Activated CD8-positive, alpha-beta memory T cell treated with anti-CD3 and anti-CD28 coated beads, Interleukin-2, amount 10 ng/mL, durations not matched to agents 7 days and 5 days (primary cell): ENCODE measurements around the gene AGAP1. TPM values are rescaled to one million over a fixed set of nuclear protein-coding genes. Genes with fewer than 3 reads are reported as not detected.
A peak's percentile ranks its signal among the peaks of the same experiment; 100 is the strongest.
"Not testable (repeated sequence)": the region's sequence is repeated elsewhere in the genome, so short reads cannot be mapped to it uniquely, and the experiment has no call there.

Experiments used
- ATAC-seq: fragments of 150-1000 bp; cut with Tn5 transposase; one replicate; pipeline ENCODE4 v1.10.0; 2021; ENCODE audit warnings: moderate library complexity
- CTCF ChIA-PET: fragments of 350-600 bp; sonication (Branson Sonifier 250); formaldehyde crosslinking; loops from one replicate; lab custom pipeline; 2021; ENCODE audit warnings: antibody characterized with exemption; lab: Charles Lee
- DNase-seq: peaks from one replicate; pipeline ENCODE4 v3.0.0-alpha.2; 2020
- H3K27ac Mint-ChIP-seq: one replicate; pipeline ENCODE4 v1.8.0; 2021; ENCODE audit warnings: mild to moderate bottlenecking, mixed read lengths
- H3K27me3 Mint-ChIP-seq: one replicate; pipeline ENCODE4 v1.8.0; 2021; ENCODE audit warnings: mixed read lengths
- H3K36me3 Mint-ChIP-seq: one replicate; pipeline ENCODE4 v1.8.0; 2021; ENCODE audit warnings: mild to moderate bottlenecking, mixed read lengths
- H3K4me1 Mint-ChIP-seq: one replicate; pipeline ENCODE4 v1.8.0; 2021; ENCODE audit warnings: mixed read lengths
- H3K4me3 Mint-ChIP-seq: one replicate; pipeline ENCODE4 v1.8.0; 2021; ENCODE audit warnings: mild to moderate bottlenecking, moderate library complexity, mixed read lengths
- H3K9me3 Mint-ChIP-seq: one replicate; pipeline ENCODE4 v1.8.0; 2022; ENCODE audit warnings: low read depth, mixed read lengths
- total RNA-seq, 2 experiments: library from RNA; stranded (reverse); gene quantifications; one replicate each; pipeline ENCODE4 v1.2.3, GENCODE V29; 2021

AGAP1 gene
- total RNA-seq, 2 experiments from 2014 or later: 0.75 to 1.8 TPM

DNA sequence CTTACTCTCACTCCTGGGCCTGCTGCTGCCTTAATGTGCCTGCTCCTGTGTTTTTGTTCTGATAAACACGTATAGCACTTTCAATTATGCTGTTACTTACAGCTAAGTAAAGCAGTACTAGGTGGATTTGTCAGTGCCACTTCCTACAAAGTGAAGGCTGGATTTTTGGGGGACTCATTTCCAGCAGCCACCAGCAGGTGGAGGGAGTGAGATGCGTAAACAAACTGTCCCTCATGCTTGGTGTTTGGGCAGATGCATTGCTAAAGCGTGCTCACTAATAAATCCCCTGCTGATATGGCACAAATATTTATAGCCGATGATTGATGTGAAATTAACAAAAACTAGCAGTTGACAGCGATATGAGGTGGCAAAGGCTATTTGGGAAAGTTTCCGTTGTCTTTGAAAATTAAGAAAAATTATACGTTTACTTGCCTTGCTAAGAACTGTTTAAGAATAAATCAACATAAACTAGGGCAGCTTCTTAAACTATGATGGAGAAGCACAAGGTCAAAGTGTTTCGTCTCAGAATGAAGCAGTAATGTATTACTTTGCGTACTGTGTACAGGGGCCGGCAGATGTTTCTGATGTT, 101.7 kb downstream of the AGAP1 start:
- H3K9me3 Mint-ChIP-seq: no peaks in the 10 kb centered on the region
- ATAC-seq (no peak), DNase-seq (peak; percentile 57)
- no peak overlapping the region for H3K27ac Mint-ChIP-seq
- no peaks in the 10 kb centered on the region for H3K36me3 Mint-ChIP-seq
- H3K4me3 Mint-ChIP-seq: no peak overlapping the region
- CTCF ChIA-PET: interaction anchor here (0.9 to 3.2 kb wide), 5 partner anchors 10 to 479 kb away, joined by 3 to 31 read pairs (median 3); no protein-coding TSS in a partner anchor
- no peaks in the 10 kb centered on the region for H3K27me3 Mint-ChIP-seq
- H3K4me1 Mint-ChIP-seq: no peaks in the 10 kb centered on the region

DNA sequence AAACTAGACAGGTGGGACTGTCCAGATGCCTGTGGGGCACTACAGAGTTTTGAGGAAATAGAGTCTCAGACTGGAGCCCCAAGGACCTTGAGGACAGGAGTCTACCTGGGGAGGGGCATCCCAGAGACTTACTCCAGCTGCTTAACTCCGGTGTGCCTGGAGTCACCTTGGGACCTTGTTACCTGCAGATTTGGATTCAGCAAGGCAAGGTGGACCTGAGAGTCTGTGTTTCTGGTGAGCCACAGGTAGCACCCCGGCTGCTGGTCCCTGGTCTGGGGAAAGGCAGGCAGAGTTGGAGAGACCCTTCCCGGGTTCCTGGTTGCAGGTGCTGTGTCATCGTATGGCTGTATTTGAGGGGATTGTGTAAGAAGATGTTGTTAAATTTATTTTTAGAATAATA, 102.4 kb downstream of the AGAP1 start:
- H3K27me3 Mint-ChIP-seq: no peaks in the 10 kb centered on the region
- no peaks in the 10 kb centered on the region for H3K36me3 Mint-ChIP-seq
- DNase-seq: no peak
- CTCF ChIA-PET: interaction anchor here (0.9 to 3.2 kb wide), 4 partner anchors 139 to 480 kb away, joined by 3 to 31 read pairs (median 4); no protein-coding TSS in a partner anchor
- H3K4me3 Mint-ChIP-seq: no peak overlapping the region
- H3K4me1 Mint-ChIP-seq: no peaks in the 10 kb centered on the region
- no peaks in the 10 kb centered on the region for H3K9me3 Mint-ChIP-seq
- ATAC-seq: no peak
- no peak overlapping the region for H3K27ac Mint-ChIP-seq

DNA sequence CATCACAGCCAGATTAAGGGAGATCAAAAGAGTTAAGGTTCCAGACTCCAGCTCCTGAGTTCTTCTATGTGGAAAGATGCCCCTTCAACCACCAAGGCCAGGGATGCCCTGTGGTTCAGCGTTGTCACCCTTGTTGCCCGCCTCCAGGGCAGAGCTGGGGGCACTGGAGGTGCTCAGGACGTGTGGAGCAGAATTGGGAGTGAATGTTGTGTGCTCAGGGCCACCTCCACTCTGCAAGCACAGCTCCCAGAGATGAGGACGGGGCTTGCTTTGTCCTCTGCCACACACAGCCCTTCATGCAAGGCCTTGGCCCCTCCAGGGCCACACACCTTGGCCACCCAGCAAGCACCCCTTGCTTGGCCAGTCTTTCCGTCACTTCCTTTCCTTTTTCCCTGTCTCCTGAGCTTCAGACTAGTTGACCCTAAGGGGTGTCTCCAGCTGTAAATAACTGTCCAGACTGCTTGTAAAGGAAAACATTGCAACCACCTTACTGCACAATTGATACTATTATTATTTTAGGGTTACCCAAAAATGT, 103.3 kb downstream of the AGAP1 start:
- DNase-seq (no peak), ATAC-seq (no peak)
- H3K4me1 Mint-ChIP-seq: no peaks in the 10 kb centered on the region
- no peak overlapping the region for H3K27ac Mint-ChIP-seq
- H3K27me3 Mint-ChIP-seq: no peaks in the 10 kb centered on the region
- H3K9me3 Mint-ChIP-seq: no peaks in the 10 kb centered on the region
- no peaks in the 10 kb centered on the region for H3K36me3 Mint-ChIP-seq
- H3K4me3 Mint-ChIP-seq: no peak overlapping the region
- CTCF ChIA-PET: interaction anchor here (3.2 kb wide), 1 partner anchor 149 kb away, joined by 31 read pairs; no protein-coding TSS in a partner anchor

DNA sequence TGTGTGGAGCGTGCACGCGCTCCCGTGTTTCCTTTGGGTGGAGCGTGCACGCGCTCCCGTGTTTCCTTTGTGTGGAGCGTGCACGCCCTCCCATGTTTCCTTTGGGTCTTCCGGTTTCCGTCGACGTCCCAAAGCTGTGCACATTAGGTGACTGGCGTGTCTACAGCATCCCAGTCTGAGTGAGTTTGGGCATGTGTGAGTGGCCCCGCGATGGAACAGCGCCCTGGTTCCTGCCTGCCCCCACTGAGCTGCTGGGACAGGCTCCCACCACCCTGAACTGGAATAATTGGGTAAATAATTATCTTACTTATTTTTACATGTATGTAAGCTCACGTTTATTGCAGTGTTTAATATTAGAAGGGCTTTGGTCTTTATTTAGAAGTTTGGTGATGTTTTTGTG, 104.2 kb downstream of the AGAP1 start:
- Mint-ChIP-seq H3K36me3 (no peaks in the 10 kb centered on the region), H3K27me3 (no peaks in the 10 kb centered on the region), H3K9me3 (peaks cover 3% of the 10 kb centered on the region), H3K4me1 (no peaks in the 10 kb centered on the region), H3K27ac (no peak overlapping the region), H3K4me3 (no peak overlapping the region)
- ATAC-seq: no peak
- CTCF ChIA-PET: no interaction called here
- no peak for DNase-seq

DNA sequence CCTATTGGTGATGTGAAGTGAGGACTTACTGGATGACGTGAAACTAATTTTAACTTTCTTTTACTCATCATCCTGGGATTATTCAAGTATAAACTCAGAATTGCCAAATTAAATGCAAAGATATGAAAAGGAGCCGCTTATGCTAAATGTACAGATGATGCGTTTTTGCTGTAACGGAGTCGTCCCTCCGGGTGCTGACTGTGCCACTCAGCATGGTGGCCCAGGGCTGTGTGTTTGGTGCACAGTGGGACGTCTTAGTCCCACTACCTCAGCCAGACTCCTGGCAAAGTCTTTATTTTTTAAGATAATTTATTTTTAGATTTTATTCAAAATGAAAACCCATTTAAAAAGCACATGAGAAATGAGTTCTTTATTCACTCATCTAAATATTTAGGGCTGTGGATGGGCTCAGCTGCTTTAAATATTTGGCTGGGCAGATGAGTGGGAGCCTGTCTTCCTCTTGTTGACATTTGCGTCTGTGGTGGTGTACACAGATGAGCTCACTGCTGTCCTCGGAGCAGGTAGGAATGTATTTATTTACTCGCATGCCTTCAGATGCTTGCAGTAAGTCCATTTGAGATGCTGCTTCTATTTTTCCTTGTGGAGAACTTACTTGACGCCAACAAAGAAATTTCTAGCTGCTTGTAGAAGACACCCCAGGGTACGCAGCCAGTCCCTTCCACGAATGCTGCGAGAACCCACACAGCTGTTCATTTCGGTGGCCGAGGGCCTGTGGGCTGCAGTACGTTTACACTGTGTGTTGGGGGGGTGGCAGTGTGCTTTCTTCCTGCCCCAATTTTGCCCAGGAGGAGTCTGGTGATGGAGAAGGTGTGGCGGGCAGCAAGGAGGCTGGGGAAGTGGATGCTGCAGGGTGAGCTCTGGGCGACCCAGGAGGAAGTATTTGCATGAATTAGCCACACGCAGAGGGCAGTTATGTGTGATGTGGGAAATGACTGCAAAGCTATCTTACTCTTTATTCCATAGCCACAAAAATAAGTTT, 105.0 kb downstream of the AGAP1 start:
- Mint-ChIP-seq H3K27ac (no peak overlapping the region), H3K4me1 (no peaks in the 10 kb centered on the region), H3K27me3 (no peaks in the 10 kb centered on the region), H3K9me3 (peaks cover 11% of the 10 kb centered on the region), H3K36me3 (no peaks in the 10 kb centered on the region), H3K4me3 (no peak overlapping the region)
- CTCF ChIA-PET: no interaction called here
- DNase-seq (no peak), ATAC-seq (no peak)

DNA sequence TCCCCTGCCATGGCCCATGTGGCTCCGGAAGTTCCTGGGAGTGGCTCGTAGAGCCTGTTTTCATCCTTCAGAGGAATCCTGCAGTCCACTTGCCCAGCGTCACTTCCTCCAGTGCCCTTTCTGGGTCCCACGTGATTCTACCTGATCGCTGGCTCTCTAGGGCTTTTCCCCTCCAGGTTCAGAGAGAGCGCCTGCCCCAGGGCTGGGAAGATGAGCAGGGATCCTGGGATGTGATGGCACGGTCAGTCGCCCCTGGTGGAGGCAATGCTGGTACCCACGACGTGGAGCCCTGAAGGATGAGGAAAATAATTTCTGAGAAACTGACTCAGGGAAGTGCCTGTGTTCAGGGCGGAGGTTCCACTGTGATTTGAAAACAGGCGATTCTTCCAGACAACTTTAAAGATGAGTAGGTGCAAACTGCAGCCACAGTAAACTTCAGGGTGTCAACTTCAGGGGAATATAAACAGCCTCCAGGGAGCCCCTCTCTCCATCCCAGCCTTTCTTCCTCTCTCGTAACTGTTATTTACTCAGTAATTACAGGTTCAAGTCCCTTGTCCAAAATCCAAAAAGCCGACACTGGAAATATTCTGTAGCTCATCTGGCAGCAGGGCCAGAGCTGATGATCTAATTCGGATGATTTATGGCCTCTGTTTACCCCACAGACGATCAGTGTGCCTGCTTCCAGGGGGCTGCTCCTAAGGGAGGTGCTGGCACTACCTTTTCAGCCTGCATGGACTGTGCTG, 105.9 kb downstream of the AGAP1 start:
- Mint-ChIP-seq H3K4me3 (no peak overlapping the region), H3K36me3 (no peaks in the 10 kb centered on the region), H3K27ac (no peak overlapping the region), H3K4me1 (no peaks in the 10 kb centered on the region), H3K9me3 (peaks cover 11% of the 10 kb centered on the region), H3K27me3 (no peaks in the 10 kb centered on the region)
- no peak for DNase-seq
- ATAC-seq: no peak
- CTCF ChIA-PET: no interaction called here

DNA sequence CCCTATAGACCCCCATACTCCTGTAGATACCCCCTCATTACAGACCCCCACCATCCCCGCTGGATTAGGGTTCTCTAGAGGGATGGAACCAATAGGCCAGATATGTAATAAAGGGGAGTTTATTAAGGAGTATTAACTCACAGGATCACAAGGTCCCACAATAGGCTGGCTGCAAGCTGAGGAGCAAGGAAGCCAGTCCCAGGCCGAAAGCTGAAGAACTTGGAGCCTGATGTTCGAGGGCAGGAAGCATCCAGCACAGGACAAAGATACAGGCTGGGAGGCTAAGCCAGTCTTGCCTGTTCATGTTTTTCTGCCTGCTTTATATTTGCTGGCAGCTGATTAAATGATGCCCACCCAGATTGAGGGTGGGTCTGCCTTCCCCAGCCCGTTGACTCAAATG, 106.6 kb downstream of the AGAP1 start:
- Mint-ChIP-seq H3K27me3 (no peaks in the 10 kb centered on the region), H3K4me3 (no peak overlapping the region), H3K9me3 (peaks cover 11% of the 10 kb centered on the region), H3K4me1 (no peaks in the 10 kb centered on the region), H3K27ac (no peak overlapping the region), H3K36me3 (no peaks in the 10 kb centered on the region)
- CTCF ChIA-PET: interaction anchor here (1.1 kb wide), 1 partner anchor 146 kb away, joined by 3 read pairs; no protein-coding TSS in a partner anchor
- ATAC-seq (no peak), DNase-seq (no peak)

DNA sequence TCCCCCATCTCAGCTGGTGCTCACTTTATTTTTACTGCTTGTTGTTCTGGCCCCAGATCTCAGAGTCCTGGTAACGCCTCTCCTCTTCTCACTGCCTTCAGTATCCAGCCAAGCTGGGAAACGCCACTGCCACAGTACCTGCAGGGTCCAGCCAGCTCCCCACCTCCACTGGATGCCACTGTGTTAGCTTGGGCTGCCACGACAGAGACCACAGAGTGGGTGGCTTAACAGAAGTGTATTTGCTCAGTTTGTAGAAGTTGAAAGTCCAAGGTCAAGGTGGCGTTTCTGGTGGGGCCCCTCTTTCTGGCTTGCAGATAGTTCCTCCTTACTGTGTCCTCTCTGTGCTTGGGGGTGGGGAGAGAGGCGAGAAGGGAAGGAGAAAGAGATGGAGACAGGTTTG, 107.1 kb downstream of the AGAP1 start:
- CTCF ChIA-PET: interaction anchor here (1.1 kb wide), 1 partner anchor 145 kb away, joined by 3 read pairs; no protein-coding TSS in a partner anchor
- no peaks in the 10 kb centered on the region for H3K27me3 Mint-ChIP-seq
- ATAC-seq: no peak
- H3K27ac Mint-ChIP-seq: no peak overlapping the region
- H3K36me3 Mint-ChIP-seq: no peaks in the 10 kb centered on the region
- DNase-seq: no peak
- no peak overlapping the region for H3K4me3 Mint-ChIP-seq
- no peaks in the 10 kb centered on the region for H3K4me1 Mint-ChIP-seq
- peaks cover 11% of the 10 kb centered on the region for H3K9me3 Mint-ChIP-seq

DNA sequence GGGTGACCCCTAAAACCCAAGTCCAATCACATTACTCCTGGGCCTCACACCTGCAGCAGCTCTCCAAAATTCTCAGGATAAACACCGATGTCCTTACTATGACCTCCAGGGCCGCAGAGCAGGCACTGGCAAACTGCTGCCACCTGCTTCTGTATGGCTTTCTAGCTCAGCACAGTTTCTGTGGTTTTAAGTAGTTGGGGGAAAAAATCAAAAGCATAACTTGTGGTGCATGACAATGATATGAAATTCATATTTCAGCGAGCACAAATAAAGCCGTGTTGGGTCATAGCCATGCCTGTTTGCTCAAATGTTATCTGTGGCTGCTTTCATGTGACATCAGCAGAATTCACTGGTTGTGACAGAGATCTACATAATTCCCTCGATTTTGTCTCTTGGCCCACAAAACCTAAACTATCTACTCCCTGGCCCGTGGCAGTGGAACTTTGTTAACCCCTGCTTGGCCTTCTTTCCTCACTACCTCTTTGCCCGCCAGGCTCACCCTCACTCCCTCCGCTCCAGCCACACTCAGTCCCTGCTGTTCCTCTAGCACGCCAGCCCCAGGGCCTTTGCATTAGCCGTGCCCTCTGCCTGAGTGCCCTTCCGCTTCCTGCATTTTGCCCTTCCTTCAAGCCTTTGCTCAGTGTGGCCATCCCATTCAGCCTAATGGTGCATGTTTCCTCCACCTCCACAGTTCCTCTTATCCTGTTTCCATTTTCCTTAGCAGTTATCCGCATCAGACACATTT, 108.3 kb downstream of the AGAP1 start:
- no peaks in the 10 kb centered on the region for H3K27me3 Mint-ChIP-seq
- no peaks in the 10 kb centered on the region for H3K36me3 Mint-ChIP-seq
- no peak overlapping the region for H3K27ac Mint-ChIP-seq
- CTCF ChIA-PET: no interaction called here
- ATAC-seq: no peak
- no peak overlapping the region for H3K4me3 Mint-ChIP-seq
- DNase-seq: no peak
- H3K4me1 Mint-ChIP-seq: no peaks in the 10 kb centered on the region
- H3K9me3 Mint-ChIP-seq: peaks cover 11% of the 10 kb centered on the region

DNA sequence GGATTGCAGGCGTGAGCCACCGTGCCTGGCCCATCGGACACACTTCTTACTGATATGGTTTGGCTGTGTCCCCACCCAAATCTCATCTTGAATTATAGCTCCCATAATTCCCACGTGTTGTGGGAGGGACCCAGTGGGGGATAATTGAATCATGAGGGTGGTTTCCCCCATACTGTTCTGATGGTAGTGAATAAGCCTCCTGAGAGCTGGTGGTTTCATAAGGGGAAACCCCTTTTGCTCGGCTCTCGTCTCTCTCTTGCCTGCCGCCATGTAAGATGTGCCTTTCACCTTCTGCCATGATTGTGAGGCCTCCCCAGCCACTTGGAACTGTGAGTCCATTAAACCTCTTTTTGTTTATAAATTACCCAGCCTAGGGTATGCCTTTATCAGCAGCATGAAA, 109.1 kb downstream of the AGAP1 start:
- H3K4me1 Mint-ChIP-seq, H3K36me3 Mint-ChIP-seq, H3K27ac Mint-ChIP-seq, H3K27me3 Mint-ChIP-seq, ATAC-seq, H3K4me3 Mint-ChIP-seq, DNase-seq, CTCF ChIA-PET: not testable (repeated sequence)
- peaks cover 11% of the 10 kb centered on the region for H3K9me3 Mint-ChIP-seq

DNA sequence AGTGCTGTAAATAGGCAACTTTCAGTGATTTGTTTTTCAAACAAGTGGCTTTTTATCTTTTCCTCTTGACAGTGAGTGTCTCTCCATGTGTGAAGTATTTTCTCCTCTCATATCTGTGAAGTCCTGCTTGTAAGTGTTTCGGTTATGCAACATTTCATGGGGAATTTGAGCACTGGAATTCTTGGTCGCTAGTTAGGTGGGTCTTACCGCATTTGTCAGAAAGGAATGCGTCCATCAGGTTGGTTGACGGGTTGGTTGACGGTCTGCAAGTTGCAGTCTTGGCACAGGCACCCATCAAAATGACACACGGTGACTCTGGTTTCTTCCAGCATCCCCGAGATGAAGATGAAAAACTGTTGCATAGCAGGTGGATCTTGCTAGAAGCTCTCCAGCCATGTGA, 109.8 kb downstream of the AGAP1 start:
- Mint-ChIP-seq H3K4me3 (no peak overlapping the region), H3K27ac (no peak overlapping the region), H3K4me1 (no peaks in the 10 kb centered on the region), H3K27me3 (no peaks in the 10 kb centered on the region), H3K9me3 (peaks cover 11% of the 10 kb centered on the region), H3K36me3 (no peaks in the 10 kb centered on the region)
- CTCF ChIA-PET: no interaction called here
- ATAC-seq (no peak), DNase-seq (no peak)

DNA sequence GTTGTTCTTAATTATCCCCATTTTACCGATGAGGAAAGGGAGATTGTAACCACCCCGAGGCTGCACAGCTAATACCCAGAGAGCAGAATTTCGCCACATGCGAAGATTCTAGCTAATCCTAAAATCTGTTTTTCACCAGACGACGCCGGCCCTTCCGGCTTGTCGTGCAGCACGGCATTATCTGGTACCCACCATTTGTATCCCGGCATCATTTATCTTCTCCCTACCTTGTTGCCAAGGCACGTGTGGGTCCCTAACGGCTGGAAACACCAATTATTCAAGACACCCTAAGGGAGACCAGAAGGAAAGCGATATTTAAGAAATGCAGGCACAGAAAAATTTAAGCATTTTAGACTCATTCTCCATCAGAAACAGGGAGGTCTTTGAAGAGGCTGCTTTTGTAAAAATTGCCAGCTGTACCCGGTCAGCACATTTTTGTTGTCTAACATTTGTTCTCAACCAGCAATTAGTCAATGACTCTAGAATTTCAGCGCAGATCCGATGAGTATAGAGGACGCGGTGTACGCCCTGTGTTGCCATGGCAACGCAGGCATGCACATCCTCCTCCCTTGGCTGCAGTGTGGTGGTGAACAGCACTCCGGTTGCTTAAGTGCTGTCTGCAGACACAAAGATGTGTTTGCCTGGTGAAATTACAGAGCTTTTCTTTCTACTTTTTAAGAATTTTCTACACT, 111.6 kb downstream of the AGAP1 start:
- Mint-ChIP-seq H3K4me3 (no peak overlapping the region), H3K4me1 (no peaks in the 10 kb centered on the region), H3K9me3 (peaks cover 11% of the 10 kb centered on the region), H3K36me3 (no peaks in the 10 kb centered on the region), H3K27ac (no peak overlapping the region), H3K27me3 (no peaks in the 10 kb centered on the region)
- no peak for ATAC-seq
- no peak for DNase-seq
- CTCF ChIA-PET: no interaction called here
